ENCODE data around the gene CC2D2A.
"Not testable (repeated sequence)": the region's sequence is repeated elsewhere in the genome, so short reads cannot be mapped to it uniquely, and the experiment has no call there.

DNA sequence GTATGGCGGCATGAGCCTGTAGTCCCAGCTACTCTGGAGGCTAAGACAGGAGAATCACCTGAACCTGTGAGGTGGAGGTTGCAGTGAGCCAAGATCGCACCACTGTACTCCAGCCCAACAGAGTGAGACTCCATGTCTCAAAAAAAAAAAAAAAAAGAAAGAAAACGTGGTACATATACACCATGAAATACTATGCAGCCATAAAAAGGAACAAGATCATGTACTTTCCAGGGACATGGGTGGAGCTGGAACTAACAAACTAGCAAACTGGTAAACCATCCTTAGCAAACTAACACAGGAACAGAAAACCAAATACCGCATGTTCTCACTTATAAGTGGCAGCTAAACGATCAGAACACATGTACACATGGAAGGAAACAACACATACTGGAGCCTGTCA lies 147.7 kb downstream of the CC2D2A start:
- TF ChIP-seq EZH2 (IDR thresholded peaks at IDR 0.05; ENCODE audit: low read depth, unreplicated experiment); POLR2AphosphoS5 (IDR thresholded peaks at IDR 0.05; ENCODE audit: low read depth); EZH2phosphoT487 (IDR thresholded peaks at IDR 0.05; ENCODE audit: unreplicated experiment); NANOG (IDR thresholded peaks at IDR 0.05; ENCODE audit: borderline replicate concordance): not testable (repeated sequence)
- TF ChIP-seq, protein P1, sequence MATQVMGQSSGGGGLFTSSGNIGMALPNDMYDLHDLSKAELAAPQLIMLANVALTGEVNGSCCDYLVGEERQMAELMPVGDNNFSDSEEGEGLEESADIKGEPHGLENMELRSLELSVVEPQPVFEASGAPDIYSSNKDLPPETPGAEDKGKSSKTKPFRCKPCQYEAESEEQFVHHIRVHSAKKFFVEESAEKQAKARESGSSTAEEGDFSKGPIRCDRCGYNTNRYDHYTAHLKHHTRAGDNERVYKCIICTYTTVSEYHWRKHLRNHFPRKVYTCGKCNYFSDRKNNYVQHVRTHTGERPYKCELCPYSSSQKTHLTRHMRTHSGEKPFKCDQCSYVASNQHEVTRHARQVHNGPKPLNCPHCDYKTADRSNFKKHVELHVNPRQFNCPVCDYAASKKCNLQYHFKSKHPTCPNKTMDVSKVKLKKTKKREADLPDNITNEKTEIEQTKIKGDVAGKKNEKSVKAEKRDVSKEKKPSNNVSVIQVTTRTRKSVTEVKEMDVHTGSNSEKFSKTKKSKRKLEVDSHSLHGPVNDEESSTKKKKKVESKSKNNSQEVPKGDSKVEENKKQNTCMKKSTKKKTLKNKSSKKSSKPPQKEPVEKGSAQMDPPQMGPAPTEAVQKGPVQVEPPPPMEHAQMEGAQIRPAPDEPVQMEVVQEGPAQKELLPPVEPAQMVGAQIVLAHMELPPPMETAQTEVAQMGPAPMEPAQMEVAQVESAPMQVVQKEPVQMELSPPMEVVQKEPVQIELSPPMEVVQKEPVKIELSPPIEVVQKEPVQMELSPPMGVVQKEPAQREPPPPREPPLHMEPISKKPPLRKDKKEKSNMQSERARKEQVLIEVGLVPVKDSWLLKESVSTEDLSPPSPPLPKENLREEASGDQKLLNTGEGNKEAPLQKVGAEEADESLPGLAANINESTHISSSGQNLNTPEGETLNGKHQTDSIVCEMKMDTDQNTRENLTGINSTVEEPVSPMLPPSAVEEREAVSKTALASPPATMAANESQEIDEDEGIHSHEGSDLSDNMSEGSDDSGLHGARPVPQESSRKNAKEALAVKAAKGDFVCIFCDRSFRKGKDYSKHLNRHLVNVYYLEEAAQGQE (IDR thresholded peaks at IDR 0.05; ENCODE audit: unreplicated experiment): not testable (repeated sequence)
- TF ChIP-seq, protein P2, sequence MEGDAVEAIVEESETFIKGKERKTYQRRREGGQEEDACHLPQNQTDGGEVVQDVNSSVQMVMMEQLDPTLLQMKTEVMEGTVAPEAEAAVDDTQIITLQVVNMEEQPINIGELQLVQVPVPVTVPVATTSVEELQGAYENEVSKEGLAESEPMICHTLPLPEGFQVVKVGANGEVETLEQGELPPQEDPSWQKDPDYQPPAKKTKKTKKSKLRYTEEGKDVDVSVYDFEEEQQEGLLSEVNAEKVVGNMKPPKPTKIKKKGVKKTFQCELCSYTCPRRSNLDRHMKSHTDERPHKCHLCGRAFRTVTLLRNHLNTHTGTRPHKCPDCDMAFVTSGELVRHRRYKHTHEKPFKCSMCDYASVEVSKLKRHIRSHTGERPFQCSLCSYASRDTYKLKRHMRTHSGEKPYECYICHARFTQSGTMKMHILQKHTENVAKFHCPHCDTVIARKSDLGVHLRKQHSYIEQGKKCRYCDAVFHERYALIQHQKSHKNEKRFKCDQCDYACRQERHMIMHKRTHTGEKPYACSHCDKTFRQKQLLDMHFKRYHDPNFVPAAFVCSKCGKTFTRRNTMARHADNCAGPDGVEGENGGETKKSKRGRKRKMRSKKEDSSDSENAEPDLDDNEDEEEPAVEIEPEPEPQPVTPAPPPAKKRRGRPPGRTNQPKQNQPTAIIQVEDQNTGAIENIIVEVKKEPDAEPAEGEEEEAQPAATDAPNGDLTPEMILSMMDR (conservative IDR thresholded peaks at IDR 0.05; ENCODE audit: low read depth in 2 of 2): not testable (repeated sequence)
